Liver (tissue), 9 donors: ENCODE data around the gene UBE2F. TPM values are rescaled to one million over a fixed set of nuclear protein-coding genes. Genes with fewer than 3 reads are reported as not detected.
"Not testable (repeated sequence)": the region's sequence is repeated elsewhere in the genome, so short reads cannot be mapped to it uniquely, and the experiment has no call there.

Experiments
- DNase-seq: peaks from one replicate; pipeline ENCODE4 v3.0.0-alpha.2; 2017; ENCODE audit warnings: low spot score
- H3K27ac ChIP-seq, 2 donors: one replicate each; pipeline ENCODE4 v1.7.0; 2013; ENCODE audit warnings: inconsistent platforms in 2 of 2, low read length in 2 of 2, control low read depth in 1 of 2, low read depth in 1 of 2, mild to moderate bottlenecking in 1 of 2
- H3K27me3 ChIP-seq, 4 donors: one replicate each; pipeline versions ENCODE4 v1.6.1 to v1.7.0; 2013; ENCODE audit warnings: low read length in 3 of 4, inconsistent platforms in 1 of 4, mild to moderate bottlenecking in 1 of 4, moderate library complexity in 1 of 4; ENCODE audit not compliant: control insufficient read depth in 4 of 4, insufficient read depth in 4 of 4
- H3K36me3 ChIP-seq, 4 donors: one replicate each; pipeline versions ENCODE4 v1.6.1 to v1.7.0; 2013; ENCODE audit warnings: low read length in 3 of 4, mild to moderate bottlenecking in 3 of 4, low read depth in 1 of 4, moderate library complexity in 1 of 4; ENCODE audit not compliant: control insufficient read depth in 4 of 4, insufficient read depth in 3 of 4
- H3K4me1 ChIP-seq, 4 donors: one replicate each; pipeline versions ENCODE4 v1.6.1 to v1.7.0; 2013; ENCODE audit warnings: low read length in 3 of 4, mild to moderate bottlenecking in 3 of 4, moderate library complexity in 1 of 4; ENCODE audit not compliant: control insufficient read depth in 4 of 4, insufficient read depth in 4 of 4
- H3K4me3 ChIP-seq, 3 donors: one replicate each; pipeline versions ENCODE4 v1.6.1 to v1.7.0; 2013; ENCODE audit warnings: low read length in 3 of 3, control low read depth in 1 of 3, low read depth in 1 of 3, mild to moderate bottlenecking in 1 of 3
- H3K9ac ChIP-seq, 2 donors: one replicate each; pipeline ENCODE4 v1.7.0; 2013; ENCODE audit warnings: low read length in 2 of 2, mild to moderate bottlenecking in 2 of 2, moderate library complexity in 2 of 2, control low read depth in 1 of 2, low read depth in 1 of 2
- H3K9me3 ChIP-seq, 4 donors: one replicate each; pipeline versions ENCODE4 v1.6.1 to v1.7.0; 2013; ENCODE audit warnings: low read length in 3 of 4; ENCODE audit not compliant: control insufficient read depth in 4 of 4
- ATF3 ChIP-seq: IDR thresholded peaks from 2 replicates; pipeline ENCODE4 v1.6.1; 2016; ENCODE audit warnings: antibody characterized with exemption
- CTCF ChIP-seq: fragments of 150-350 bp; IDR thresholded peaks from 2 replicates; pipeline ENCODE4 v1.5.1; 2017; ENCODE audit warnings: improper control_type of control experiment, low read depth, low read length; ENCODE audit not compliant: missing input control
- EGR1 ChIP-seq, 2 donors: IDR thresholded peaks; 2 replicates each; pipeline ENCODE4 v1.6.1; 2016 to 2018; ENCODE audit warnings: antibody characterized with exemption in 2 of 2, low read depth in 2 of 2
- FOXA1 ChIP-seq: IDR thresholded peaks from 2 replicates; pipeline ENCODE4 v1.6.1; 2016; ENCODE audit warnings: antibody characterized with exemption
- FOXA2 ChIP-seq: IDR thresholded peaks from 2 replicates; pipeline ENCODE4 v1.6.1; 2016; ENCODE audit warnings: antibody characterized with exemption
- GABPA ChIP-seq, 2 donors: IDR thresholded peaks in 1 of 2; conservative IDR thresholded peaks in 1 of 2; 2 replicates each; pipeline ENCODE4 v1.6.1; 2016; ENCODE audit warnings: antibody characterized with exemption in 2 of 2, mild to moderate bottlenecking in 1 of 2, moderate library complexity in 1 of 2
- HNF4A ChIP-seq, 2 donors: conservative IDR thresholded peaks; 2 replicates each; pipeline ENCODE4 v1.6.1; 2016; ENCODE audit warnings: antibody characterized with exemption in 2 of 2, mild to moderate bottlenecking in 2 of 2
- HNF4G ChIP-seq: IDR thresholded peaks from 2 replicates; pipeline ENCODE4 v1.6.1; 2016; ENCODE audit warnings: antibody characterized with exemption
- NR2F2 ChIP-seq: IDR thresholded peaks from 2 replicates; pipeline ENCODE4 v1.6.1; 2016; ENCODE audit warnings: antibody characterized with exemption
- REST ChIP-seq: IDR thresholded peaks from 2 replicates; pipeline ENCODE4 v1.6.1; 2016; ENCODE audit warnings: antibody characterized with exemption, mild to moderate bottlenecking
- RXRA ChIP-seq, 2 donors: IDR thresholded peaks; 2 replicates each; pipeline ENCODE4 v1.6.1; 2017 to 2018; ENCODE audit warnings: antibody characterized with exemption in 2 of 2, mild to moderate bottlenecking in 1 of 2
- SP1 ChIP-seq: IDR thresholded peaks from 2 replicates; pipeline ENCODE4 v1.6.1; 2018; ENCODE audit warnings: antibody characterized with exemption, mild to moderate bottlenecking
- TAF1 ChIP-seq: conservative IDR thresholded peaks from 2 replicates; pipeline ENCODE4 v1.6.1; 2016; ENCODE audit warnings: antibody characterized with exemption, mild to moderate bottlenecking
- YY1 ChIP-seq: IDR thresholded peaks from 2 replicates; pipeline ENCODE4 v1.6.1; 2016; ENCODE audit warnings: antibody characterized with exemption, mild to moderate bottlenecking
- WGBS: extraction: QIAGEN DNeasy Blood & Tissue Kit; methylation state at CpG from one replicate; pipeline ENCODE4 v1.1.7; 2013; 5-methylcytosine and 5-hydroxymethylcytosine counted together
- polyA plus RNA-seq, 2 donors: library from polyadenylated mRNA; stranded (reverse) in 1 of 2; unstranded in 1 of 2; fragments of 200-250 nt in 1 of 2; fragments of >200 nt in 1 of 2; fragmentation: Nextera tagmentation in 1 of 2; extraction: Ambion mirVana in 1 of 2; gene quantifications; one replicate each; pipeline versions ENCODE4 v1.2.1 to v1.2.3, GENCODE V29; 2013 to 2015
- total RNA-seq, 2 donors: library from RNA; depleted of rRNA; stranded (reverse); fragments of >200 nt; gene quantifications; one replicate each; pipeline ENCODE4 v1.2.3, GENCODE V29; 2014
- TF ChIP-seq, protein P1 (sequence below): IDR thresholded peaks from 2 replicates; pipeline ENCODE4 v1.6.1; 2016; ENCODE audit warnings: antibody characterized with exemption
- donor health status: healthy.
- donor health status: healthy.
- donor health status: healthy.
- donor health status: healthy.
- donor health status: healthy.

Gene UBE2F
- total and polyA plus RNA-seq, 4 donors = 30.5 to 55.3 (median 32.1) TPM

DNA sequence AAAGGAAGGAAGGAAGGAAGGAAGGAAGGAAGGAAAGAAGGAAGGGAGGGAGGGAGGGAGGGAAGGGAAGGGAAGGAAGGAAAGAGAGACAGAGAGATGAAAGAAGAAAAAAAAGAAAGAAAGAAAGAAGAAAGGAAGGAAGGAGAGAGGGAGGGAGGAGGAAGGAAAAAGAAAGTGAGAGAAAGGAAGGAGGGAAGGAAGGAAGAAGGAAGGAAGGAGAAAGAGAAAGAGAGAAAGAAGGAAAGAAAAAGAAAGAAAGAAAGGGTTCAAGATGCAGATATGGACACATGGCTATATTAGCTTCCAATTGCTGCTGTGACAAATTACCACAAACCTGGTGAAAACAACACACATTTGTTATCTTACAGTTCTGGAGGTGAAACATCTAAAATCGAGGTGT is 20.4 kb upstream of the UBE2F start:
- Histone ChIP-seq H3K27me3 (no peaks in the 10 kb centered on the region), H3K9me3 (peaks cover 0 to 23% (median 12%) of the 10 kb centered on the region in 4 donors), H3K4me1 (peaks cover 0 to 3% (median 0%) of the 10 kb centered on the region in 4 donors), H3K4me3 (no peak overlapping the region), H3K9ac (no peak overlapping the region), H3K36me3 (no peaks in the 10 kb centered on the region), H3K27ac (no peak overlapping the region)
- TF ChIP-seq GABPA (IDR thresholded peaks at IDR 0.05 in 1 of 2, conservative IDR thresholded peaks at IDR 0.05 in 1 of 2) (no peak), HNF4A (conservative IDR thresholded peaks at IDR 0.05) (no peak), EGR1 (IDR thresholded peaks at IDR 0.05; ENCODE audit: low read depth in 2 of 2) (no peak), HNF4G (no peak), NR2F2 (no peak), CTCF (no peak), YY1 (no peak), ATF3 (no peak), SP1 (no peak), FOXA1 (no peak), TAF1 (no peak), REST (no peak), FOXA2 (no peak), RXRA (IDR thresholded peaks at IDR 0.05) (no peak)
- TF ChIP-seq, protein P1, sequence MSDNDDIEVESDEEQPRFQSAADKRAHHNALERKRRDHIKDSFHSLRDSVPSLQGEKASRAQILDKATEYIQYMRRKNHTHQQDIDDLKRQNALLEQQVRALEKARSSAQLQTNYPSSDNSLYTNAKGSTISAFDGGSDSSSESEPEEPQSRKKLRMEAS = no peak
- DNase-seq = no peak
- 52% methylated on average over 1 of the region's 1 CpG for WGBS

GRCh38 chr2:237951354-237951753 is 15.5 kb upstream of the UBE2F start:
- not testable (repeated sequence) for H3K36me3 ChIP-seq, H3K4me1 ChIP-seq, H3K9ac ChIP-seq, H3K4me3 ChIP-seq, H3K9me3 ChIP-seq, DNase-seq, H3K27ac ChIP-seq, H3K27me3 ChIP-seq
- WGBS = 81% methylated on average over 4 of the region's 4 CpGs
